ENCODE measurements around the gene RAB15.

DNA sequence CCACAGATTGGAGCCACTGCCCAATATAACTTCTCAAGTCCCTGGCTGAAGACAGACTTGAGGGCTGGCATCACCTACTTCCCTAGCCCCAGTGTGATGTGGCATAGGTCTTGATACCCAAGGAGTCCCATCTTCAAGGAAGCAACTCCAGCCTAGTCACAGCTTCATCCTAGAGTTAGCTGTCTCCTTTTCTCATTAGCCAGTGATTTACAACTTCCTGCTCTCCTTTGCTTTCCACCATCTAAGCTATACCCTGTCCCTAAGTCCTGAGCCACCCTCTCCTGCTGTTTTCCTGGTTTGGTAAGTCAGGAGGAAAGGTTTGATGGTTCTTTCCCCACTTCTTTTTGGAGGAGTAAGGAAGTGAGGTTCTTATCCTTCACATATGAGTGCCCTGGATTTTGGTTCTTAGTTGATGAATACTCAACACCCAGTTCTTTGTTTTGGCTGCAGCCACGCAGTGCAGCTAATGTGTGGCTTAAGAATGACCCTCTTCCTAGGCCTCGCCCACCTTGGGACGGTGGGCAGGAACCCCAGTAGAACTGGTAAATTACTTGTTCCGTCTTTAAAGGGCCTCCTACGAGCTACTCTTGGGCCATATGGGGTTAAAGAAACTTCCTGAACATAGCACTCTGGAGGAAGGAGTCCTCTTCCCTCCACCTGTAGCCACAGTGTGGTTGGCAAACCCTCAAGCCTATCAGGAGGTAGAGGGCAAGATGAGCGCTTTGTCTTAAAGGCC, 25.7 kb downstream of the RAB15 start:
- TF ChIP-seq POLR2AphosphoS5 (IDR thresholded peaks at IDR 0.05) (no peak), POLR2A (IDR thresholded peaks at IDR 0.05) (no peak)

Measured in suprapubic skin (tissue), 4 donors.